ENCODE results near the gene ZNF689. TPM values are rescaled to one million over a fixed set of nuclear protein-coding genes. Genes with fewer than 3 reads are reported as not detected.

The ZNF689 gene
- 5.6 and 7.4 TPM in 2 replicates for total RNA-seq

DNA sequence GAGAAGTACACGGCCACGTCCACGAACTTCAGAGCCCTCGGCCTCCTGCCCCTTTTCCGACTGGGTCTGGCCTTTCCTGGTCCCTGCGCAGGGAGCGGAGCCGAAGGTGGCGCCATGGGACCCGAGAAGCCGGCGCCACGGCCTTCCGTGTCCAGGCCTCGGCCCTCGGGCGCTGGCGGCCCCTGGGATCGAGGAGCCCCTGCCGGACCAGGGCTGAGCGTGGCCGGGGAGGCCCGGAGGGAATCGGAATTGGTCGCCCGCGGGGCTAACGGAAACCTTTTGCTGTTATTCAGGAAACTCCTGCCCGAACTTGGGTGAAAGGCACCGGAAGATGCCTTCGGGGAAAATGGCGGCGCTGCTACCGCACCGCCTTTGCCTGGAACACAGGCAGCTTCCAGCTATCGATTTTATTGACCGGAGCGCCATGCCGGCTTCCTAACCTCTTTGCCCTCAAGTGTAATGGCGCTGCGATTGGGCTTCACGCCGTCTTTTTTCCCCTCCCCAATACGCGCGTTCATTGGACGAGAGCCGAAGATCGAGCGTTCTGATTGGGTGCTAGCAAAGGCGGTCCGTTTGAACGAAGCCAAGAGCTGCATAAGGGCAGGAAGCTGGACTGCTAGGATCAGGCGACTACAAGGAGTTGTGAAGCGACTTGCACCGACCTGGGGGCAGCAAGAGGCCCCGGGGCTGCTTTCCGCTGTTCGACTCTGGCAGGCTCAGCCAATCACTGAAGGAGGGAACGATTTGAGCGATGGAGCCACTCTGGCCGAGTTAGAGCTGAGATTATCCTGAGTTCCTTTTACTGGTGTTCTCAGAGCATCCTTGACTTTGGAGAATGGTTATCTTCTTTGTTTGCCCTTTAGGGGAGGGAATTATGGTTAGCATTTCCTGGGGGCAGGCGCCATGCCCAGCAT, at the start of gene ZNF689:
Gene ZNF689 (minus strand): TSS at position 464 of the 914 bp plus-strand sequence. CDS start 348 bp downstream, at position 116.

GRCh38 chr16:30657866-30658730, 47.9 kb upstream of the ZNF689 start, which contains the start of gene FBRS:
TSS of gene FBRS (plus strand) at chr16:30658431. CDS start at chr16:30659519, 1,088 bp downstream.

GRCh38 chr16:30650369-30651123, 40.4 kb upstream of the ZNF689 start, which contains the start of gene PRR14:
TSS of gene PRR14 (plus strand) at chr16:30650960. CDS start at chr16:30651646, 686 bp downstream.

DNA sequence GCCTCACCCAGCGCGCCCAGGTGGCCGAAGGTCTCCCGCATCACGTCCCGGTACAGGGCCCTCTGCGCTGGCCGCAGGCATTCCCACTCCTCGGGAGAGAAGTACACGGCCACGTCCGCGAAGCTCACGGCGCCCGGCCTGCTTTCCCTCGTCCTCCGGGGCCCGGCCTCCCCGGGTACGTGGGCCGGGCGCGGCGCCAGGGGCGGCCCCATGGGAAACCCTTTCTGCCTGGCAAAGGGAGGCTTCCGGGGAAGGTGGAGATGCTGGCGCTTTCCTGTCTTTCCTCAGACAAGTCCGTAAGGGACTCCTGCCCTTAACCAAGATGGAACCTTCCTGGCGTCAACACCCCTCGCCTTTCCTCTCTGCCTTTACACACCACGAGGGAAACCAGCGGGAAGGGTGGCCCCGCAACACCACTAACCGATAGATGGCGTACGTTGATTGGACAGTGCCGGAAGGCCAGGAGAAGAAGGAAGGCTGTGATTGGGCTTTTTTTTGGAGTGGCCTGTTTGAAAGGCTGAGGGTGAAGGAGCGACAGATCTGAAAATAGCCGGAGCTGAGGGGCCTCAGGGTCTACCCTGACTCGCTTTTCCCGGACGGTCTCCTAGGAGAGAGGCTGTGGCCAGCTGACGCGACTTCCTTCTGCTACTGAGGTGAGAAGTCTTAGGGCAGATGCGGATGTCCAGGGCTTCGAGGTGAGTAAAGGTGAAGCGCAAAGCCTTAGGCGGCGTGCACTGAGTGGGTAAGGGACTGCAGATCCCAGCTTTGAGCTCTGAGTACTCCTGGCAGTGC, 24.6 kb downstream of the ZNF689 start, which contains the start of gene ZNF785:
Gene ZNF785 (minus strand): TSS at position 298 of the 792 bp plus-strand sequence. CDS start 86 bp downstream, at position 212.

DNA sequence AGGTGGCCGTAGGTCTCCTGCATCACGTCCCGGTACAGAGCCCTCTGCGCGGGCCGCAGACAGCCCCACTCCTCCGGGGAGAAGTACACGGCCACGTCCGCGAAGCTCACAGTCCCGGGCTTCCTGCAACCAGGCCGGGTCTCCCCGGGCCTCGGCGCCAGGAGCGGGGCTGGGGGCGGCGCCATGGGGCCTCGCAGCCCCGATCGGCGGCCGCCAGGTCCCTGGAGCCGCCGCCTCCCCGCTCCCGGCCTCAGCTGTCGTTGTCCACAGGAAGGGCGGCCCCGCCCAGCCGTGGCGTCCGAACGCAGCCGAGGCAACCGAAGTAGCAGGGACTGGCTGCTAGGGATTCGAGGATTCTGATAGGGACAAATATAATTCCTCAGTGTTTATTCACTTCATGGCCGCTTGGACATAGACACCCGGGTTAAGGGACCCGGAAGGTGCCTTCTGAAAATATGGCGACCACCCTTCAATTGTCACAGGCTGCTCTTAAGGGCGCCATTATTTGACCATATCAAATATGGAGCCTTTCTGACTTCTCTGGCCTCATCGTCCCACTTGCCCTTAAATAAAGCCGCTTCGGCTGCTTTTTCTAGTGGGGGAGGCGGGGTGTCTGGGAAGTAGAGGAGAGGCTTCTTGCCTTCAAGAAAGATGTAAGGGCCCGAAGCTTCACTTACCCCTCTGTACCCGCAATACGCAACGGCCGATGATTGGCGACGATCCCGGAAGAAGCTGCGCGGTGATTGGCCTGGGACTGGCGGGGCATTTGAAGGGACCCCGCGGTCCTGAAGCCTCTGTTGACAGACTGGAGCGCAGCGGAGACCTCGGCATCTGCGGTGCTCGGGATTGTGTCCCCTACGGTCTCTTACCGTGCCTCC, 38.5 kb downstream of the ZNF689 start, which contains the start of gene ZNF688:
Gene ZNF688 (minus strand): TSS at position 270 of the 878 bp plus-strand sequence. CDS start 85 bp downstream, at position 185.

DNA sequence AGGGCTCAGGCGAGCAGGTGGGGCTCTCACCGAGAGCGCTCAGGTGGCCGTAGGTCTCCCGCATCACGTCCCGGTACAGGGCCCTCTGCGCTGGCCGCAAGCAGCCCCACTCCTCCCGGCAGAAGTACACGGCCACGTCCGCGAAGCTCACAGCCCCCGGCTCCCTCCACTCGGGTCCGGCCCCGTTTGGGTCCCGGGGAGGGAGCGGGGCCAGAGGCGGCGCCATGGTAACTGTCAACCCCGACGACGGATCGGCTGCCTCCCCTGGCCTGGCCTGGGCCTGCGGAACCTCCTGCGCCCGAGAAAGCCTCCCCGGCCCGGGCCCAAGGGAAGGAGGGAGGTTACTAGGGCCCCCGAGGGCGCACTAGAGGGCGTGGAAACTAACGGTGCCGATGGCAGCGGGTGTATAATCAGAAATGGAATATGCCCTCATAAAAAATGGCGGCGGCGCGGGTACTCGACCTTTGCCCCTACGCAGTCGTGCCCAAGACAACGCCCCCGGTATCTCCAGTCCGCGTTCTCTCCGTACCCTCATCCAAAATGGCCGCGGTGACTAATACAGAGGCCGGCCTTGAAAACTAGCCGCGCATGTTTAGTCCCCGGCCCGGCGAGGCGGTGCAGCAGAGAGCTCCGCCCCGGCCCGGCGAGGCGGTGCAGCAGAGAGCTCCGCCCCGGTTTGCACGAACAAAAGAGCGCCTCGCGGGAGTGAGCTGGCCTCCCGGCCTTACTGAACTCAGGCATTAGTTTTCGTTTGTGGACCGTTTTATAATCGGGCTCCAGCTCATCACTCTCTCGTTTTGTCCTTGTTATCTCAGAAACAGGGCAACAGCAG, 52.0 kb downstream of the ZNF689 start, which contains the start of gene ZNF764:
Gene ZNF764 (minus strand): TSS at position 418 of the 832 bp plus-strand sequence. CDS start 192 bp downstream, at position 226.

Other genes with a start within 250 kb of the ZNF689 start
- 33.7 and 44.6 TPM in 2 replicates for gene TBC1D10B, start 239.9 kb downstream of the ZNF689 start, total RNA-seq
- 48.3 TPM in 1 of 2 replicates, not detected in the other for gene MYL11, start 235.6 kb downstream of the ZNF689 start, total RNA-seq
- gene SEPTIN1, start 227.8 kb downstream of the ZNF689 start, total RNA-seq: 0.51 TPM in 1 of 2 replicates, not detected in the other
- 3.7 and 3.9 TPM in 2 replicates for gene ZNF48, start 215.0 kb downstream of the ZNF689 start, total RNA-seq
- 31.0 and 34.2 TPM in 2 replicates for gene ZNF771, start 202.8 kb downstream of the ZNF689 start, total RNA-seq
- 24.3 and 31.5 TPM in 2 replicates for gene DCTPP1, start 180.4 kb downstream of the ZNF689 start, total RNA-seq
- gene SEPHS2, start 164.5 kb downstream of the ZNF689 start, total RNA-seq: 26.9 and 29.8 TPM in 2 replicates
- not detected in 2 replicates for gene ITGAL, start 137.6 kb downstream of the ZNF689 start, total RNA-seq
- 30.6 and 33.6 TPM in 2 replicates for gene ZNF768, start 83.8 kb downstream of the ZNF689 start, total RNA-seq
- gene ZNF747, start 75.5 kb downstream of the ZNF689 start, total RNA-seq: 9.9 and 11.9 TPM in 2 replicates
- gene ZNF764, start 52.0 kb downstream of the ZNF689 start, total RNA-seq: 9.0 and 9.4 TPM in 2 replicates
- 9.9 and 11.5 TPM in 2 replicates for gene ZNF688, start 38.7 kb downstream of the ZNF689 start, total RNA-seq
- gene ZNF785, start 24.7 kb downstream of the ZNF689 start, total RNA-seq: 4.8 and 6.6 TPM in 2 replicates
- gene PRR14, start 40.6 kb upstream of the ZNF689 start, total RNA-seq: 9.7 and 12.0 TPM in 2 replicates
- gene FBRS, start 48.0 kb upstream of the ZNF689 start, total RNA-seq: 19.7 and 25.6 TPM in 2 replicates
- 8.6 and 14.6 TPM in 2 replicates for gene SRCAP, start 88.8 kb upstream of the ZNF689 start, total RNA-seq
- gene PHKG2, start 138.0 kb upstream of the ZNF689 start, total RNA-seq: 17.5 and 24.9 TPM in 2 replicates
- 0.60 and 5.8 TPM in 2 replicates for gene CFAP119, start 151.7 kb upstream of the ZNF689 start, total RNA-seq
- gene RNF40, start 151.9 kb upstream of the ZNF689 start, total RNA-seq: 44.8 and 54.7 TPM in 2 replicates
- 13.4 and 15.9 TPM in 2 replicates for gene ZNF629, start 176.8 kb upstream of the ZNF689 start, total RNA-seq

Measured in pericardium fibroblast (primary cell).